H1 (cell line): ENCODE results near the gene SERPINH1. TPM values are rescaled to one million over a fixed set of nuclear protein-coding genes. Genes with fewer than 3 reads are reported as not detected.

ENCODE experiments used
- CEBPB ChIP-seq: IDR thresholded peaks from 2 replicates; pipeline ENCODE4 v1.6.1; 2012; ENCODE audit warnings: low read depth, low read length
- CHD7 ChIP-seq: fragments of 300-600 bp; sonication (generic); IDR thresholded peaks from 2 replicates; pipeline ENCODE4 v1.7.1; 2012; ENCODE audit warnings: low read length, moderate library complexity, mild to moderate bottlenecking, inconsistent platforms; ENCODE audit not compliant: insufficient replicate concordance
- SUZ12 ChIP-seq: fragments of 200-600 bp; sonication (generic); IDR thresholded peaks from 2 replicates; pipeline ENCODE4 v1.6.1; 2012; ENCODE audit warnings: mild to moderate bottlenecking, inconsistent platforms, low read length, moderate library complexity, mixed read lengths
- TAF1 ChIP-seq: IDR thresholded peaks from 2 replicates; pipeline ENCODE4 v1.6.1; 2011; ENCODE audit warnings: mild to moderate bottlenecking, low read depth, low read length
- TAF7 ChIP-seq: optimal IDR thresholded peaks from 2 replicates; pipeline ENCODE3; 2011; ENCODE audit warnings: low read depth, mild to moderate bottlenecking, inconsistent platforms, low read length, moderate library complexity, borderline replicate concordance
- YY1 ChIP-seq: IDR thresholded peaks from 2 replicates; pipeline ENCODE4 v1.6.1; 2011; ENCODE audit warnings: low read depth, mild to moderate bottlenecking, low read length
- polyA plus RNA-seq, 7 experiments: library from polyadenylated mRNA; depleted of rRNA in 3 of 7; stranded (reverse) in 5 of 7; unstranded in 2 of 7; fragments of >200 nt in 5 of 7; fragments of 200-250 nt in 2 of 7; gene quantifications; 1 replicate in 5 of 7; 2 replicates in 1 of 7; 4 replicates in 1 of 7; pipeline versions ENCODE4 v1.2.1 to v1.2.3, GENCODE V29; 2011 to 2013; ENCODE audit warnings: missing spikeins in 2 of 7, mixed read lengths in 2 of 7
- total RNA-seq: library from RNA; stranded (reverse); fragmentation: NEBNext Ultra II Directional; extraction: Animal tissue kit (Norgen Biotek cat#: 25700); gene quantifications from 2 replicates; pipeline ENCODE4 v1.2.1, GENCODE V29; 2021
- TF ChIP-seq, protein P1 (sequence below): IDR thresholded peaks from 2 replicates; pipeline ENCODE4 v1.6.1; 2012; ENCODE audit warnings: inconsistent platforms

SERPINH1 gene
- total and polyA plus RNA-seq, 2 of the 8 experiments (the other 6 are each of a cell fraction or from before 2014, with no cell fraction given), result 420 to 621 TPM

DNA sequence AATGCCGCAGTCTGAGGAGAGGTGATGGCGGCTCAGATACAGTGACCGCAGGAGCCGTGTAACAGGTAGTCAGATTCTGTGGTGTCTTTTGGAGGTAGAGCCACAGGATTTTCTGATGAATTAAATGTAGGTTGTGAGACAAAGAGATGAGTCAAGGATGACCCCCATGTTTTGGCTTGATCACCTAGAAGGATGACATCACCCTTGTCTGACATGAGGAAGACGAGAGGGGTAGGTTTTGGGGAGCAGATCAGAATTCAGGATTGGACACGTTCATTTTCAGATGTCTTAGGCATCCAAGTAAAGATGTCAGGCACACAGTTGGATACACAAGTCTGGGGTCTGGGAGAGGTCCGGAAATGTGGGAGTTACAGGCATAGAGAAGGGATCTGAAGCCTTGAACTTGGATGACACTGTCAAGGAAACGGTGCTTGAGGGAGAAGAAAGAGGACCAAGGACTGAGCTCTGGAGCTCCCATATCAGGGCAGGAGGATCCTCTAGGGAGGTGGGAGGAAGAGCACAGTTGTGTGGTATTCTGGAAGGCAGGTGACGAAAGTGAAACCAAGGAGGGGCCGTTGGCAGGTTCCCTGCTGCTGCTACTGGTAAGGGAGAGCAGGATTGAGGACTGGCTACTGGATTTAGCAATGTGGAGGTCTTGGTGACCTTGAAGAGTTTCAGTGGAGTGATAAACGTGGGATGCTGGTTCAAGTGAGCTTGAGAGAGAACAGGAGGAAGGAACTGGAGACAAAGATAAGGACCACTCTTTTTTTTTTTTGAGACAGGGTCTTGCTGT is 23.7 kb upstream of the SERPINH1 start (continued):
- TF ChIP-seq CHD7, result no peak
- no peak for TF ChIP-seq SUZ12
- TF ChIP-seq, protein P1, sequence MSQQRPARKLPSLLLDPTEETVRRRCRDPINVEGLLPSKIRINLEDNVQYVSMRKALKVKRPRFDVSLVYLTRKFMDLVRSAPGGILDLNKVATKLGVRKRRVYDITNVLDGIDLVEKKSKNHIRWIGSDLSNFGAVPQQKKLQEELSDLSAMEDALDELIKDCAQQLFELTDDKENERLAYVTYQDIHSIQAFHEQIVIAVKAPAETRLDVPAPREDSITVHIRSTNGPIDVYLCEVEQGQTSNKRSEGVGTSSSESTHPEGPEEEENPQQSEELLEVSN, result no peak
- TF ChIP-seq CEBPB, result no peak
- TF ChIP-seq TAF1, result no peak
- TF ChIP-seq YY1, result no peak
- TF ChIP-seq TAF7, result no peak
